ENCODE results near the gene ABL1.
A peak's percentile ranks its signal among the peaks of the same experiment; 100 is the strongest.

The ABL1 gene

GRCh38 chr9:130849356-130849755 lies 14.3 kb downstream of the ABL1 start:
- DNase-seq (ENCODE audit: low read depth) = no peak

GRCh38 chr9:130852801-130853200 lies 17.7 kb downstream of the ABL1 start:
- no peak for DNase-seq (ENCODE audit: low read depth)

GRCh38 chr9:130854092-130854491 lies 19.0 kb downstream of the ABL1 start:
- DNase-seq (ENCODE audit: low read depth) = no peak

GRCh38 chr9:130854835-130855234 lies 19.8 kb downstream of the ABL1 start:
- no peak for DNase-seq (ENCODE audit: low read depth)

- no peak for DNase-seq (ENCODE audit: low read depth)
Observed at GRCh38 chr9:130856474-130856873, 21.4 kb downstream of the ABL1 start.

- DNase-seq (ENCODE audit: low read depth) = peak; percentile 83
Observed at GRCh38 chr9:130857864-130858738, 23.0 kb downstream of the ABL1 start.

GRCh38 chr9:130858739-130859705 lies 24.0 kb downstream of the ABL1 start:
- no peak for DNase-seq (ENCODE audit: low read depth)

- peak; percentile 93 for DNase-seq (ENCODE audit: low read depth)
Observed at GRCh38 chr9:130860458-130861316, 25.6 kb downstream of the ABL1 start.

GRCh38 chr9:130861372-130862180 lies 26.5 kb downstream of the ABL1 start:
- no peak for DNase-seq (ENCODE audit: low read depth)

- no peak for DNase-seq (ENCODE audit: low read depth)
Observed at GRCh38 chr9:130862217-130862616, 27.2 kb downstream of the ABL1 start.

- no peak for DNase-seq (ENCODE audit: low read depth)
Observed at GRCh38 chr9:130862747-130863146, 27.7 kb downstream of the ABL1 start.

GRCh38 chr9:130864541-130864940 lies 29.5 kb downstream of the ABL1 start:
- no peak for DNase-seq (ENCODE audit: low read depth)

GRCh38 chr9:130865921-130866320 lies 30.9 kb downstream of the ABL1 start:
- DNase-seq (ENCODE audit: low read depth) = no peak

GRCh38 chr9:130866474-130866965 lies 31.5 kb downstream of the ABL1 start:
- DNase-seq (ENCODE audit: low read depth) = peak; percentile 70

GRCh38 chr9:130867556-130867955 lies 32.5 kb downstream of the ABL1 start:
- DNase-seq (ENCODE audit: low read depth) = no peak

GRCh38 chr9:130868230-130868629 lies 33.2 kb downstream of the ABL1 start:
- DNase-seq (ENCODE audit: low read depth) = no peak

GRCh38 chr9:130869250-130869649 lies 34.2 kb downstream of the ABL1 start:
- DNase-seq (ENCODE audit: low read depth) = no peak

GRCh38 chr9:130870491-130871381 lies 35.7 kb downstream of the ABL1 start:
- DNase-seq (ENCODE audit: low read depth) = no peak

- no peak for DNase-seq (ENCODE audit: low read depth)
Observed at GRCh38 chr9:130871395-130872062, 36.5 kb downstream of the ABL1 start.
